GM23248 (cell line): ENCODE results near the gene RAMP3.

Source experiments
- EZH2 ChIP-seq: fragments of 200-600 bp; sonication (generic); IDR thresholded peaks from 2 replicates; pipeline ENCODE4 v1.6.1; 2018; ENCODE audit warnings: antibody characterized with exemption, mild to moderate bottlenecking; ENCODE audit not compliant: insufficient read depth, poor library complexity, severe bottlenecking
- EZH2phosphoT487 ChIP-seq: fragments of 200-600 bp; sonication (generic); IDR thresholded peaks from 2 replicates; pipeline ENCODE4 v1.6.1; 2018; ENCODE audit warnings: antibody characterized with exemption, moderate library complexity, mild to moderate bottlenecking, low read depth; ENCODE audit not compliant: insufficient read depth

DNA sequence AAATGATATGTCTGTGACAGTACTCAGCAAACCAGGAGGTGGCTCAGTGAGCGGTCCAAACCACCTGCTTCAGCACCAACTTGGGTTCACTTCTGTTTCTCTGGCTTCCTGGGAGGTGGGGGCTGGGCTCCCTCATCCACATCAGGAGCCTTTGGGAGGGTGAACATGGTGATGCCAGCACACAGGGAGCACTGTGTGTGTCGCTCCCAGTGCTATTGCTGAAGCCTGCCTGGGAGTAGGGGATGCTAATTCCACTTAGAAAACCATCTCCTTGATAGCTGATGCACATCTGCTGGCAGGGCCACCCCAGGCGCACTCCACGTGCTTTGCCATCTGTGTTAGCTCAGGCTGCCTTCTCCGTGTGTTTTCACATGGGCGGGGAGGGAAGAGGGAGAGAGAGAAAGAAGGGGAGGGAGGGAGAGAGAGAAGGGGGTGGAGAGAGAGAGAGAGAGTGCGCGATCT lies 58.0 kb downstream of the RAMP3 start:
- no peak for TF ChIP-seq EZH2phosphoT487
- no peak for TF ChIP-seq EZH2
